DOHH2 (cell line): ENCODE results near the gene AUTS2.
A peak's percentile ranks its signal among the peaks of the same experiment; 100 is the strongest.

Experiments used
- H3F3A ChIP-seq: fragments of 200-600 bp; sonication (generic), shearing (Covaris generic); 2 replicates; pipeline ENCODE4 v1.6.0; 2016; ENCODE audit warnings: antibody characterized with exemption, mild to moderate bottlenecking; ENCODE audit not compliant: control insufficient read depth, insufficient read depth
- H3K27ac ChIP-seq: fragments of 200-600 bp; sonication (generic); 2 replicates; pipeline ENCODE4 v1.5.1; 2014; ENCODE audit warnings: low read depth, mild to moderate bottlenecking, low read length, moderate library complexity
- H3K27me3 ChIP-seq: fragments of 200-600 bp; sonication (generic); 2 replicates; pipeline ENCODE4 v1.6.1; 2014; ENCODE audit warnings: mild to moderate bottlenecking, low read length, mixed read lengths; ENCODE audit not compliant: control insufficient read depth
- H3K36me3 ChIP-seq: fragments of 200-600 bp; sonication (generic); 2 replicates; pipeline ENCODE4 v1.6.1; 2014; ENCODE audit warnings: mild to moderate bottlenecking, low read length, moderate library complexity, mixed read lengths; ENCODE audit not compliant: control insufficient read depth
- H3K4me1 ChIP-seq: fragments of 200-600 bp; sonication (generic); 2 replicates; pipeline ENCODE4 v1.6.1; 2014; ENCODE audit warnings: mild to moderate bottlenecking, low read length, mixed read lengths; ENCODE audit not compliant: control insufficient read depth
- H3K4me2 ChIP-seq: fragments of 200-600 bp; sonication (generic); 2 replicates; pipeline ENCODE4 v1.6.0; 2014; ENCODE audit warnings: mild to moderate bottlenecking, low read length, moderate library complexity
- H3K4me3 ChIP-seq: fragments of 200-600 bp; sonication (generic); 2 replicates; pipeline ENCODE4 v1.5.1; 2014; ENCODE audit warnings: mild to moderate bottlenecking, low read length, mixed read lengths
- H3K79me2 ChIP-seq: fragments of 200-600 bp; sonication (generic); 2 replicates; pipeline ENCODE4 v1.6.1; 2014; ENCODE audit warnings: mild to moderate bottlenecking, low read length, mixed read lengths; ENCODE audit not compliant: control insufficient read depth
- H3K9me2 ChIP-seq: fragments of 200-600 bp; sonication (generic); replicated peaks from 2 replicates; pipeline ENCODE4 v1.6.1; 2014; ENCODE audit warnings: mild to moderate bottlenecking, low read length, mixed read lengths; ENCODE audit not compliant: control insufficient read depth
- H3K9me3 ChIP-seq: fragments of 200-600 bp; sonication (generic); 2 replicates; pipeline ENCODE4 v1.6.1; 2014; ENCODE audit warnings: antibody characterized with exemption, low read length, mixed read lengths; ENCODE audit not compliant: control insufficient read depth, insufficient read depth
- H4K20me1 ChIP-seq: fragments of 200-600 bp; sonication (generic); 2 replicates; pipeline ENCODE4 v1.6.0; 2014; ENCODE audit warnings: low read depth, mild to moderate bottlenecking, antibody characterized with exemption, low read length, moderate library complexity; ENCODE audit not compliant: control insufficient read depth, insufficient read depth
- EZH2phosphoT487 ChIP-seq: fragments of 200-600 bp; sonication (generic); IDR thresholded peaks from 2 replicates; pipeline ENCODE4 v1.6.1; 2017; ENCODE audit warnings: borderline replicate concordance, mild to moderate bottlenecking, antibody characterized with exemption, low read length, moderate library complexity, mixed read lengths
- TF ChIP-seq, protein P1 (sequence below): fragments of 200-600 bp; sonication (generic); IDR thresholded peaks from one replicate; pipeline ENCODE4 v1.5.1; 2014; ENCODE audit warnings: antibody characterized with exemption, mild to moderate bottlenecking, low read depth, low read length; ENCODE audit not compliant: poor library complexity, severe bottlenecking

AUTS2 gene

DNA sequence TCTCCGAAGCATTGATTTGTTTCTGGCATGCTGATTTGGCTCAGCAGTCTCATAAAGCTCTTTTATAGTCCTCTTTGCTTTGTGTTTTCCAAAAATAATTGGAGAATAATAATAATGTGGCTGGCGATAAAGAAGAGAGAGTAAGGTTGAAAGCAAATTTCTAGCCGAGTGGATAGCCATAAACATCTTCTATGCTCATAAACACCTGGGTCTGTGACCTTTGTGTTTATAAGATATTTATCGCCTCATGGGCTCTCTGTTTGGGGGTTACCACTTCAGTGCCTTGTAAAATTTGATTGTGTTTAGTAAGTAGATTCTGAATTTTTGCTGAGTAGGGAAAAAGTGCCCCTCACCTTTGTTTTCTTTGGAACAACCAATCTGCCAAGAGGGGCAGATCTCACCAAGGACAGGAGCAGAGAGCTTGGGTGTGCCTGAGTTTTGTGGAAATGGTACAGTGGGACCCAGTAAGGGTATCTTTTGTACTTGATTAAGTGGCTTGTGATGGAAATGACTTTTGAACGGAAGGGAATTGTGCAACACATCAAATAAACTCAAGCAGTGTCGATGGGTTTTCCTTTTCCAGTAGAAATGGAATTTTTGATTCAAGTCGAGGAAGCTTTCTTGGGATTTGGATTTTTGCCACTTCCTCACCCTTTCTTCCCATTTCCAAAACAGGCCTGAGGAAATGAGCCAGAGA lies 220.5 kb downstream of the AUTS2 start:
- no peak overlapping the region for H3K4me3 ChIP-seq
- H3K4me1 ChIP-seq: peaks cover 80% of the 10 kb centered on the region
- peaks cover 85% of the 10 kb centered on the region for H3K79me2 ChIP-seq
- no peak overlapping the region for H3K4me2 ChIP-seq
- H3K9me2 ChIP-seq: no peaks in the 10 kb centered on the region
- no peak overlapping the region for H3K27ac ChIP-seq
- no peaks in the 10 kb centered on the region for H3K27me3 ChIP-seq
- H3K9me3 ChIP-seq: no peaks in the 10 kb centered on the region
- no peaks in the 10 kb centered on the region for H3K36me3 ChIP-seq
- peaks cover 15% of the 10 kb centered on the region for H3F3A ChIP-seq
- TF ChIP-seq, protein P1, sequence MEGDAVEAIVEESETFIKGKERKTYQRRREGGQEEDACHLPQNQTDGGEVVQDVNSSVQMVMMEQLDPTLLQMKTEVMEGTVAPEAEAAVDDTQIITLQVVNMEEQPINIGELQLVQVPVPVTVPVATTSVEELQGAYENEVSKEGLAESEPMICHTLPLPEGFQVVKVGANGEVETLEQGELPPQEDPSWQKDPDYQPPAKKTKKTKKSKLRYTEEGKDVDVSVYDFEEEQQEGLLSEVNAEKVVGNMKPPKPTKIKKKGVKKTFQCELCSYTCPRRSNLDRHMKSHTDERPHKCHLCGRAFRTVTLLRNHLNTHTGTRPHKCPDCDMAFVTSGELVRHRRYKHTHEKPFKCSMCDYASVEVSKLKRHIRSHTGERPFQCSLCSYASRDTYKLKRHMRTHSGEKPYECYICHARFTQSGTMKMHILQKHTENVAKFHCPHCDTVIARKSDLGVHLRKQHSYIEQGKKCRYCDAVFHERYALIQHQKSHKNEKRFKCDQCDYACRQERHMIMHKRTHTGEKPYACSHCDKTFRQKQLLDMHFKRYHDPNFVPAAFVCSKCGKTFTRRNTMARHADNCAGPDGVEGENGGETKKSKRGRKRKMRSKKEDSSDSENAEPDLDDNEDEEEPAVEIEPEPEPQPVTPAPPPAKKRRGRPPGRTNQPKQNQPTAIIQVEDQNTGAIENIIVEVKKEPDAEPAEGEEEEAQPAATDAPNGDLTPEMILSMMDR: no peak
- no peak for TF ChIP-seq EZH2phosphoT487
- H4K20me1 ChIP-seq: no peaks in the 10 kb centered on the region

DNA sequence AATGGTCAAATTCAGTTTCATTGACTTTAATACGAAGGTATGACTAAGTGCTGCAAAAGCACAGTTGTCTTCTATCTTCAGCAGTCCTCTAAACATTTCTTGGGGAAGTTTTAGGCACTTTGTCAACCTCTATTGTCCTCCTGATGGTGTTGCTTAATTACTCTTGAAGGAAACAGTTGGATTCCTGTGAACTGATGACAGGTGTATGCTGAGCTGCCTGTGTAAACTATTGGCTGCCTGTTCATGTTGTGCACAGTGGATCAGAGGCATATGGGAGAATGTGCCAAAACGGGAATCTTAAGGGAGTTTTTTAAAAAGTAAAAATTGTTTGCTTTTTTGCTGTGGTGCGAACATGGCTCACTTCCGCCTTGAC lies 221.0 kb downstream of the AUTS2 start:
- no peaks in the 10 kb centered on the region for H3K27me3 ChIP-seq
- peaks cover 81% of the 10 kb centered on the region for H3K4me1 ChIP-seq
- H4K20me1 ChIP-seq: no peaks in the 10 kb centered on the region
- TF ChIP-seq, protein P1: no peak
- no peak for TF ChIP-seq EZH2phosphoT487
- H3K36me3 ChIP-seq: no peaks in the 10 kb centered on the region
- no peak overlapping the region for H3K27ac ChIP-seq
- H3F3A ChIP-seq: peaks cover 19% of the 10 kb centered on the region
- H3K79me2 ChIP-seq: peaks cover 79% of the 10 kb centered on the region
- no peaks in the 10 kb centered on the region for H3K9me2 ChIP-seq
- H3K9me3 ChIP-seq: no peaks in the 10 kb centered on the region
- H3K4me2 ChIP-seq: peak overlapping the region; percentile 94; the same call in 1 of the 2 replicates
- H3K4me3 ChIP-seq: no peak overlapping the region

DNA sequence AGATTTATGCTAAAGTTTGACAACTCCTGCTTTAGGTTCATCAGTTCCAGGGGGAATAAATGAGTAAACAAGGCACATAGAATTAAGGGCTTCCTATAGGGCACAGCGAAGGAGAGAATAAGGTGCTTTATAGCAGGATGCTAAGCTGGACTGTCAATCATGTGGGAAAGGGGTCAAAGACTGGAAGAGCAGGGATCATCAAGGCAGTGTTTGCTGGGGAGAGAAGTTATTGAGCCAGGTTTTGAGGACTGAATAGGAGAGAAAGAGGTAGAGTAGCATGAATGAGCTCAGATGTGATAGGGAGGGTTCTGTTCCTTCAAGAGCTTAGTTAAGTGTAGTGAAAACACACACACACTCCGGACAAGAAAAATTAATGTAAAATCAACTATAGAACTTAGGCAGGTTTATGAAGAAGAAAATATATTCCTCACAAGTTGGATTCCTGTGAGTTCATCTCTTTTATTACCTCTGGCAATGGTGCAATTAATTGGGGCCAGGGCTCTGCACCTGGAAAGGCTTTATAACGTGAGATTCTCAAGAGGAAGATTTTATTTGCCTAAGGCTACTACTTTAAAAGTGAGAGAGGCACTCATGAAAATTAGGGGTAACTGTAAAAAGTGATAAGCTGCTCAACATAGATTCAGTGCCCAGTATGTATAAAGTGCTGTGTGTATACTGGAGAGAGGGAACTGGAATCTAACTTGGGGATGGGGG lies 222.4 kb downstream of the AUTS2 start:
- no peaks in the 10 kb centered on the region for H3K27me3 ChIP-seq

More for the DNA sequence above, 222.4 kb downstream of the AUTS2 start:
- peak overlapping the region; percentile 97 for H3K27ac ChIP-seq
- peaks cover 82% of the 10 kb centered on the region for H3K79me2 ChIP-seq
- H3K4me2 ChIP-seq: peak overlapping the region; percentile 94
- H4K20me1 ChIP-seq: no peaks in the 10 kb centered on the region
- H3K4me1 ChIP-seq: peaks cover 92% of the 10 kb centered on the region
- H3K4me3 ChIP-seq: peak overlapping the region; percentile 8
- no peaks in the 10 kb centered on the region for H3K9me2 ChIP-seq
- TF ChIP-seq EZH2phosphoT487: no peak
- TF ChIP-seq, protein P1: no peak
- H3F3A ChIP-seq: peaks cover 31% of the 10 kb centered on the region
- H3K36me3 ChIP-seq: no peaks in the 10 kb centered on the region
- no peaks in the 10 kb centered on the region for H3K9me3 ChIP-seq
